ENCODE data around the gene DCDC2. TPM values are rescaled to one million over a fixed set of nuclear protein-coding genes. Genes with fewer than 3 reads are reported as not detected.
"Not testable (repeated sequence)": the region's sequence is repeated elsewhere in the genome, so short reads cannot be mapped to it uniquely, and the experiment has no call there.

DCDC2 gene
- total and polyA plus RNA-seq, 4 donors, result 0.51 to 13.0 (median 2.0) TPM

DNA sequence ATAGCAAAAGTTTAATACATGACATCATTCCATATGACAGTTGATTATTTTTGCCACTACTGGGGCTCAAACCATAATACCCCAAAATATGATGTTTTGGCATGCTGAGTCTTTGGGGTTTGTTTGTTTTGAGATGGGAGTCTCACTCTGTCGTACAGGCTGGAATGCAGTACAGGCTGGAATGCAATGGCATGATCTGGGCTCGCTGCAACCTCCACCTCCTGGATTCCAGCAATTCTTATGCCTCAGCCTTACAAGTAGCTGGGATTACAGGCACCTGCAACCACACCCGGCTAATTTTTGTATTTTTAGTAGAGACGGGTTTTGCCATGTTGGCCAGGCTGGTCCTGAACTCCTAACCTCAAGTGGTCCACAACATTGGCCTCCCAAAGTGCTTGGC lies 43.6 kb upstream of the DCDC2 start:
- H3K27me3 ChIP-seq (ENCODE audit: control insufficient read depth in 4 of 4, insufficient read depth in 4 of 4, low read length in 3 of 4), result no peaks in the 10 kb centered on the region
- no peak for DNase-seq (ENCODE audit: low spot score)
- H3K4me3 ChIP-seq (ENCODE audit: low read depth in 1 of 3, low read length in 3 of 3), result no peak overlapping the region
- H3K9ac ChIP-seq (ENCODE audit: low read depth in 1 of 2, low read length in 2 of 2), result no peak overlapping the region
- peaks cover 0 to 20% (median 1%) of the 10 kb centered on the region in 4 donors for H3K4me1 ChIP-seq (ENCODE audit: control insufficient read depth in 4 of 4, insufficient read depth in 4 of 4, low read length in 3 of 4)
- H3K27ac ChIP-seq (ENCODE audit: low read depth in 1 of 2, low read length in 2 of 2), result no peak overlapping the region
- H3K36me3 ChIP-seq (ENCODE audit: control insufficient read depth in 4 of 4, insufficient read depth in 3 of 4, low read depth in 1 of 4, low read length in 3 of 4), result peaks cover 0 to 4% (median 3%) of the 10 kb centered on the region in 4 donors
- TF ChIP-seq JUND (IDR thresholded peaks at IDR 0.05) (no peak), YY1 (IDR thresholded peaks at IDR 0.05) (no peak), CTCF (IDR thresholded peaks at IDR 0.05; ENCODE audit: low read depth, low read length, missing input control) (no peak), TAF1 (conservative IDR thresholded peaks at IDR 0.05) (no peak), NR2F2 (IDR thresholded peaks at IDR 0.05) (no peak), FOXA1 (IDR thresholded peaks at IDR 0.05) (no peak), SP1 (IDR thresholded peaks at IDR 0.05) (no peak), MAX (IDR thresholded peaks at IDR 0.05) (no peak), HNF4G (IDR thresholded peaks at IDR 0.05) (no peak)
- WGBS, result 73% methylated on average over 4 of the region's 4 CpGs
- H3K9me3 ChIP-seq (ENCODE audit: control insufficient read depth in 4 of 4, low read length in 3 of 4), result peaks cover 0 to 3% (median 0%) of the 10 kb centered on the region in 4 donors

DNA sequence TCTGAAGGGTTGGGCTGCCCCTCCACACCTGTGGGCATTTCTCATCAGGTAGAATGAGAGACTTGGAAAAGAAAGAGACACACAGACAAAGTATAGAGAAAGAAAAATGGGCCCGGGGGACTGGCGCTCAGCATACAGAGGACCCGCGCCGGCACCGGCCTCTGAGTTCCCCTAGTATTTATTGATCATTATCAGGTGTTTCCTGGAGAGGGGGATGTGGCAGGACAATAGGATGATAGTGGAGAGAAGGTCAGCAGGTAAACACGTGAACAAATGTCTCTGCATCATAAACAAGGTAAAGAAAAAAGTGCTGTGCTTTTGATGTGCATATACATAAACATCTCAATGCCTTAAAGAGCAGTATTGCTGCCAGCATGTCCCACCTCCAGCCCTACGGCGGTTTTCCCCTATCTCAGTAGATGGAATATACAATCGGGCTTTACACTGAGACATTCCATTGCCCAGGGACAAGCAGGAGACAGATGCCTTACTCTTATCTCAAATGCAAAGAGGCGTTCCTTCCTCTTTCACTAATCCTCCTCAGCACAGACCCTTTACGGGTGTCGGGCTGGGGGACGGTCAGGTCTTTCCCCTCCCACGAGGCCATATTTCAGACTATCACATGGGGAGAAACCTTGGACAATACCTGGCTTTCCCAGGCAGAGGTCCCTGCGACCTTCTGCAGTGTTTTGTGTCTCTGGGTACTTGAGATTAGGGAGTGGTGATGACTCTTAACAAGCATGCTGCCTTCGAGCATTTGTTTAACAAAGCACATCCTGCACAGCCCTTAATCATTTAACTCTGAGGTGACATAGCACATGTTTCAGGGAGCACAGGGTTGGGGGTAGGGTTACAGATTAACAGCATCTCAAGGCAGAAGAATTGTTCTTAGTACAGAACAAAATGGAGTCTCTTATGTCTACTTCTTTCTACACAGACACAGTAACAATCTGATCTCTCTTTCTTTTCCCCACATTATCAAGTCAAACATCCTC lies 42.5 kb upstream of the DCDC2 start:
- not testable (repeated sequence) for H3K9me3 ChIP-seq (ENCODE audit: control insufficient read depth in 4 of 4, low read length in 3 of 4); DNase-seq (ENCODE audit: low spot score); H3K27ac ChIP-seq (ENCODE audit: low read depth in 1 of 2, low read length in 2 of 2); H3K9ac ChIP-seq (ENCODE audit: low read depth in 1 of 2, low read length in 2 of 2); H3K36me3 ChIP-seq (ENCODE audit: control insufficient read depth in 4 of 4, insufficient read depth in 3 of 4, low read depth in 1 of 4, low read length in 3 of 4); H3K27me3 ChIP-seq (ENCODE audit: control insufficient read depth in 4 of 4, insufficient read depth in 4 of 4, low read length in 3 of 4); H3K4me3 ChIP-seq (ENCODE audit: low read depth in 1 of 3, low read length in 3 of 3)
- WGBS, result 29% methylated on average over 17 of the region's 17 CpGs
- H3K4me1 ChIP-seq (ENCODE audit: control insufficient read depth in 4 of 4, insufficient read depth in 4 of 4, low read length in 3 of 4), result peaks cover 0 to 20% (median 1%) of the 10 kb centered on the region in 4 donors

DNA sequence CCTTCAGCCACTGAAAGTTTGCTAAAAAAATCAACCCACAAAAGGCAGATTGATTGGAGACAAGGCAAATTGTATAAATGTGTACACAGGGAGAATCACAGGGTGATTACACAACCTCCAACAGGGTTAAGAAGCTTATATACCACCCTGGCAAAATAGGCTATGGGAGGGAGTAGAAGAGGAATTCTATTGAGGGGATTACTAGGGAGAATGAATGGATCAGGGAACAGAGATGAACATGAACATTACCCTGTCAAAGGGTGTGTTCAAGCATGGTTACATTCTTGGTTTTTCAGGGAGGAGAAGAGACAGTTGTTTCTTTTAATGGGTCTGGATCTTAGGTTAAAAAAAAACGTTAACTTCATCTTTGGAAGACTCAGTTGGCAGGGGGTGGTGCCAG lies 39.8 kb upstream of the DCDC2 start:
- H3K27ac ChIP-seq (ENCODE audit: low read depth in 1 of 2, low read length in 2 of 2), result no peak overlapping the region
- H3K9me3 ChIP-seq (ENCODE audit: control insufficient read depth in 4 of 4, low read length in 3 of 4), result peaks cover 0 to 3% (median 0%) of the 10 kb centered on the region in 4 donors
- H3K4me1 ChIP-seq (ENCODE audit: control insufficient read depth in 4 of 4, insufficient read depth in 4 of 4, low read length in 3 of 4), result peaks cover 0 to 2% (median 0%) of the 10 kb centered on the region in 4 donors
- H3K9ac ChIP-seq (ENCODE audit: low read depth in 1 of 2, low read length in 2 of 2), result no peak overlapping the region
- DNase-seq (ENCODE audit: low spot score), result no peak
- H3K36me3 ChIP-seq (ENCODE audit: control insufficient read depth in 4 of 4, insufficient read depth in 3 of 4, low read depth in 1 of 4, low read length in 3 of 4), result no peaks in the 10 kb centered on the region
- 56% methylated on average over 1 of the region's 1 CpG for WGBS
- no peak for TF ChIP-seq REST (IDR thresholded peaks at IDR 0.05)
- no peak for TF ChIP-seq JUND (IDR thresholded peaks at IDR 0.05)
- TF ChIP-seq EGR1 (IDR thresholded peaks at IDR 0.05; ENCODE audit: low read depth in 2 of 2), result no peak
- TF ChIP-seq RAD21 (IDR thresholded peaks at IDR 0.05), result no peak
- TF ChIP-seq HNF4A (conservative IDR thresholded peaks at IDR 0.05), result no peak
- no peak for TF ChIP-seq MAX (IDR thresholded peaks at IDR 0.05)
- TF ChIP-seq YY1 (IDR thresholded peaks at IDR 0.05), result no peak
- no peak for TF ChIP-seq SP1 (IDR thresholded peaks at IDR 0.05)
- TF ChIP-seq FOXA1 (IDR thresholded peaks at IDR 0.05), result no peak
- TF ChIP-seq RXRA (IDR thresholded peaks at IDR 0.05), result no peak
- TF ChIP-seq NR2F2 (IDR thresholded peaks at IDR 0.05), result no peak
- H3K27me3 ChIP-seq (ENCODE audit: control insufficient read depth in 4 of 4, insufficient read depth in 4 of 4, low read length in 3 of 4), result no peaks in the 10 kb centered on the region
- no peak overlapping the region for H3K4me3 ChIP-seq (ENCODE audit: low read depth in 1 of 3, low read length in 3 of 3)

Data from liver (tissue), 9 donors.